SK-N-SH (cell line): Measurements from ENCODE around the gene ZNF101. TPM values are rescaled to one million over a fixed set of nuclear protein-coding genes. Genes with fewer than 3 reads are reported as not detected.
"Not testable (repeated sequence)": the region's sequence is repeated elsewhere in the genome, so short reads cannot be mapped to it uniquely, and the experiment has no call there.

Source experiments
- CTCF ChIA-PET: fragments of 300-600, 350-600 bp; formaldehyde crosslinking; extraction: SDS; loops from one replicate; lab custom pipeline; 2021; lab: Yijun Ruan, JAX
- POLR2A ChIA-PET: fragments of 350-600 bp; sonication (Branson Sonifier 250); formaldehyde crosslinking; extraction: SDS; loops from one replicate; lab custom pipeline; 2020; ENCODE audit warnings: antibody characterized with exemption, inconsistent platforms; lab: Yijun Ruan, JAX
- DNase-seq: peaks from one replicate; pipeline ENCODE4 v3.0.0; 2012
- H2AFZ ChIP-seq: fragments of 200-600 bp; sonication (generic); 2 replicates; pipeline ENCODE4 v1.8.1; 2016; ENCODE audit warnings: antibody characterized with exemption, mild to moderate bottlenecking, low read depth
- H3F3A ChIP-seq: fragments of 200-600 bp; sonication (generic); replicated peaks from 2 replicates; pipeline ENCODE3; 2016; ENCODE audit warnings: antibody characterized with exemption, mild to moderate bottlenecking; ENCODE audit not compliant: insufficient read depth
- H3K27ac ChIP-seq, 2 experiments: fragments of 200-500 bp in 1 of 2; fragments of 200-600 bp in 1 of 2; sonication (Bioruptor generic) in 1 of 2; sonication (generic), shearing (Covaris generic) in 1 of 2; 2 replicates each; pipeline versions ENCODE4 v1.5.1 to v1.6.1; 2014 to 2016; ENCODE audit warnings: low read depth in 2 of 2, inconsistent platforms in 1 of 2, low read length in 1 of 2, mild to moderate bottlenecking in 1 of 2, mixed read lengths in 1 of 2
- H3K27me3 ChIP-seq: fragments of 200-600 bp; sonication (generic), shearing (Covaris generic); 2 replicates; pipeline ENCODE4 v1.6.1; 2016; ENCODE audit warnings: mixed run types; ENCODE audit not compliant: insufficient read depth
- H3K36me3 ChIP-seq, 2 experiments: fragments of 200-500 bp in 1 of 2; fragments of 200-600 bp in 1 of 2; sonication (Bioruptor generic) in 1 of 2; sonication (generic) in 1 of 2; replicated peaks in 1 of 2; 2 replicates each; pipeline versions ENCODE3 to v1.5.1; 2014 to 2016; ENCODE audit warnings: low read length in 1 of 2, mild to moderate bottlenecking in 1 of 2; ENCODE audit not compliant: insufficient read depth in 2 of 2, control insufficient read depth in 1 of 2
- H3K4me1 ChIP-seq, 2 experiments: fragments of 200-500 bp in 1 of 2; fragments of 200-600 bp in 1 of 2; sonication (Bioruptor generic) in 1 of 2; sonication (generic), shearing (Covaris generic) in 1 of 2; 2 replicates each; pipeline versions ENCODE4 v1.5.1 to v1.6.1; 2014 to 2016; ENCODE audit warnings: low read depth in 1 of 2, low read length in 1 of 2, mixed run types in 1 of 2; ENCODE audit not compliant: insufficient read depth in 2 of 2, control insufficient read depth in 1 of 2
- H3K4me2 ChIP-seq: fragments of 200-600 bp; sonication (generic), shearing (Covaris generic); 2 replicates; pipeline ENCODE4 v1.6.1; 2017; ENCODE audit warnings: mixed run types
- H3K4me3 ChIP-seq, 2 experiments: fragments of 200-500 bp in 1 of 2; fragments of 200-600 bp in 1 of 2; sonication (Bioruptor generic) in 1 of 2; sonication (generic), shearing (Covaris generic) in 1 of 2; 2 replicates each; pipeline versions ENCODE4 v1.5.1 to v1.8.1; 2014 to 2016; ENCODE audit warnings: low read depth in 2 of 2, inconsistent platforms in 1 of 2, low read length in 1 of 2, mild to moderate bottlenecking in 1 of 2, mixed read lengths in 1 of 2, moderate library complexity in 1 of 2
- H3K79me2 ChIP-seq: fragments of 200-600 bp; sonication (generic); 2 replicates; pipeline ENCODE4 v1.8.1; 2017; ENCODE audit warnings: mild to moderate bottlenecking; ENCODE audit not compliant: insufficient read depth
- H3K9ac ChIP-seq: fragments of 200-600 bp; sonication (generic); 2 replicates; pipeline ENCODE4 v1.6.1; 2017; ENCODE audit warnings: mixed run types
- H3K9me2 ChIP-seq: fragments of 200-600 bp; sonication (generic); 2 replicates; pipeline ENCODE4 v1.6.1; 2017; ENCODE audit warnings: mixed run types
- H3K9me3 ChIP-seq: fragments of 200-600 bp; sonication (generic); 2 replicates; pipeline ENCODE4 v1.6.1; 2017; ENCODE audit warnings: mixed run types, mild to moderate bottlenecking, moderate library complexity
- H4K20me1 ChIP-seq: fragments of 200-600 bp; sonication (generic); 2 replicates; pipeline ENCODE4 v1.6.1; 2017; ENCODE audit warnings: mild to moderate bottlenecking, mixed run types; ENCODE audit not compliant: insufficient read depth
- FOSL2 ChIP-seq: IDR thresholded peaks from 2 replicates; pipeline ENCODE4 v1.4.0; 2012; ENCODE audit warnings: low read depth, mild to moderate bottlenecking, moderate library complexity, borderline replicate concordance
- FOXJ3 ChIP-seq: sonication (generic); formaldehyde crosslinking; IDR thresholded peaks from 2 replicates; pipeline ENCODE4 v1.5.1; 2020; ENCODE audit warnings: mild to moderate bottlenecking, missing genetic modification reagents
- GATA2 ChIP-seq: sonication (generic); formaldehyde crosslinking; IDR thresholded peaks from 2 replicates; pipeline ENCODE4 v1.5.0; 2020; ENCODE audit warnings: mild to moderate bottlenecking, missing genetic modification reagents
- JUND ChIP-seq: IDR thresholded peaks from 2 replicates; pipeline ENCODE4 v1.4.0; 2012
- MEF2A ChIP-seq: IDR thresholded peaks from 2 replicates; pipeline ENCODE4 v1.4.0; 2012; ENCODE audit warnings: low read depth, borderline replicate concordance
- MXI1 ChIP-seq: IDR thresholded peaks from 2 replicates; pipeline ENCODE4 v1.6.1; 2012; ENCODE audit warnings: mild to moderate bottlenecking, low read depth, low read length, improper control_type of control experiment
- NRF1 ChIP-seq: IDR thresholded peaks from 2 replicates; pipeline ENCODE4 v1.6.1; 2012; ENCODE audit warnings: low read depth, mild to moderate bottlenecking, low read length
- RAD21 ChIP-seq: IDR thresholded peaks from 2 replicates; pipeline ENCODE4 v1.6.1; 2012; ENCODE audit warnings: mild to moderate bottlenecking, low read length
- RCOR1 ChIP-seq: fragments of 150-350 bp; IDR thresholded peaks from 2 replicates; pipeline ENCODE4 v1.6.1; 2017; ENCODE audit warnings: antibody characterized with exemption, low read length
- RFX5 ChIP-seq: IDR thresholded peaks from 2 replicates; pipeline ENCODE4 v1.6.1; 2012; ENCODE audit warnings: mild to moderate bottlenecking, improper control_type of control experiment, low read length
- SMC3 ChIP-seq: IDR thresholded peaks from 2 replicates; pipeline ENCODE4 v1.6.1; 2012; ENCODE audit warnings: low read depth, low read length, improper control_type of control experiment
- YY1 ChIP-seq: IDR thresholded peaks from 2 replicates; pipeline ENCODE4 v1.4.0; 2012; ENCODE audit warnings: low read depth, mild to moderate bottlenecking
- WGBS: methylation state at CpG from one replicate; pipeline ENCODE4 v1.1.6; 2017; ENCODE audit warnings: low lambda C conversion rate; 5-methylcytosine and 5-hydroxymethylcytosine counted together
- polyA plus RNA-seq, 3 experiments: library from polyadenylated mRNA; depleted of rRNA; stranded (reverse); fragments of >200 nt; gene quantifications; 2 replicates each; pipeline ENCODE4 v1.2.3, GENCODE V29; 2012
- TF ChIP-seq, protein P1 (sequence below): IDR thresholded peaks from 2 replicates; pipeline ENCODE4 v1.4.0; 2012; ENCODE audit warnings: low read depth, borderline replicate concordance
- TF ChIP-seq, protein P2 (sequence below): IDR thresholded peaks from 2 replicates; pipeline ENCODE4 v1.4.0; 2012; ENCODE audit warnings: low read depth, borderline replicate concordance
- TF ChIP-seq, protein P3 (sequence below): IDR thresholded peaks from 2 replicates; pipeline ENCODE4 v1.4.0; 2012; ENCODE audit warnings: low read depth

ZNF101 gene
- polyA plus RNA-seq, 1 of the 3 experiments (the other 2 are of a cell fraction) = 2.4 TPM

DNA sequence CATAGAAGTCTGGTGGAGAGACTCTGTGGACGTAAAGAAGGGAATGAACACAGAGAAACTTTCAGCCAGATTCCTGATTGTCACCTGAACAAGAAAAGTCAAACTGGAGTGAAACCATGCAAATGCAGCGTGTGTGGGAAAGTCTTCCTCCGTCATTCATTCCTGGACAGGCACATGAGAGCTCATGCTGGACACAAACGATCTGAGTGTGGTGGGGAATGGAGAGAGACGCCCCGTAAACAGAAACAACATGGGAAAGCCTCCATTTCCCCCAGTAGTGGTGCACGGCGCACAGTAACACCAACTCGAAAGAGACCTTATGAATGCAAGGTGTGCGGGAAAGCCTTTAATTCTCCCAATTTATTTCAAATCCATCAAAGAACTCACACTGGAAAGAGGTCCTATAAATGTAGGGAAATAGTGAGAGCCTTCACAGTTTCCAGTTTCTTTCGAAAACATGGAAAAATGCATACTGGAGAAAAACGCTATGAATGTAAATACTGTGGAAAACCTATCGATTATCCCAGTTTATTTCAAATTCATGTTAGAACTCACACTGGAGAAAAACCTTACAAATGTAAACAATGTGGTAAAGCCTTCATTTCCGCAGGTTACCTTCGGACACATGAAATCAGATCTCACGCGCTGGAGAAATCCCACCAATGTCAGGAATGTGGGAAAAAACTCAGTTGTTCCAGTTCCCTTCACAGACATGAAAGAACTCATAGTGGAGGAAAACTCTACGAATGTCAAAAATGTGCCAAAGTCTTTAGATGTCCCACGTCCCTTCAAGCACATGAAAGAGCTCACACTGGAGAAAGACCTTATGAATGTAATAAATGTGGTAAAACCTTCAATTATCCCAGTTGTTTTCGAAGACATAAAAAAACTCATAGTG, 10.8 kb downstream of the ZNF101 start:
- H3K4me3 ChIP-seq = no peak overlapping the region
- POLR2A ChIA-PET = no interaction called here
- CTCF ChIA-PET = no interaction called here
- no peak overlapping the region for H3K9ac ChIP-seq
- no peak overlapping the region for H3K27ac ChIP-seq
- peaks cover 16 to 54% of the 10 kb centered on the region in 2 experiments for H3K36me3 ChIP-seq
- WGBS = 93% methylated on average over 20 of the region's 20 CpGs
- TF ChIP-seq YY1 (no peak), RCOR1 (no peak), FOXJ3 (CRISPR knock-in tag) (no peak), GATA2 (CRISPR knock-in tag) (no peak), FOSL2 (no peak), NRF1 (no peak), MEF2A (no peak), JUND (no peak), RAD21 (no peak), MXI1 (no peak), RFX5 (no peak), SMC3 (no peak)
- TF ChIP-seq, protein P1, sequence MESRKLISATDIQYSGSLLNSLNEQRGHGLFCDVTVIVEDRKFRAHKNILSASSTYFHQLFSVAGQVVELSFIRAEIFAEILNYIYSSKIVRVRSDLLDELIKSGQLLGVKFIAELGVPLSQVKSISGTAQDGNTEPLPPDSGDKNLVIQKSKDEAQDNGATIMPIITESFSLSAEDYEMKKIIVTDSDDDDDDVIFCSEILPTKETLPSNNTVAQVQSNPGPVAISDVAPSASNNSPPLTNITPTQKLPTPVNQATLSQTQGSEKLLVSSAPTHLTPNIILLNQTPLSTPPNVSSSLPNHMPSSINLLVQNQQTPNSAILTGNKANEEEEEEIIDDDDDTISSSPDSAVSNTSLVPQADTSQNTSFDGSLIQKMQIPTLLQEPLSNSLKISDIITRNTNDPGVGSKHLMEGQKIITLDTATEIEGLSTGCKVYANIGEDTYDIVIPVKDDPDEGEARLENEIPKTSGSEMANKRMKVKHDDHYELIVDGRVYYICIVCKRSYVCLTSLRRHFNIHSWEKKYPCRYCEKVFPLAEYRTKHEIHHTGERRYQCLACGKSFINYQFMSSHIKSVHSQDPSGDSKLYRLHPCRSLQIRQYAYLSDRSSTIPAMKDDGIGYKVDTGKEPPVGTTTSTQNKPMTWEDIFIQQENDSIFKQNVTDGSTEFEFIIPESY = no peak
- TF ChIP-seq, protein P2, sequence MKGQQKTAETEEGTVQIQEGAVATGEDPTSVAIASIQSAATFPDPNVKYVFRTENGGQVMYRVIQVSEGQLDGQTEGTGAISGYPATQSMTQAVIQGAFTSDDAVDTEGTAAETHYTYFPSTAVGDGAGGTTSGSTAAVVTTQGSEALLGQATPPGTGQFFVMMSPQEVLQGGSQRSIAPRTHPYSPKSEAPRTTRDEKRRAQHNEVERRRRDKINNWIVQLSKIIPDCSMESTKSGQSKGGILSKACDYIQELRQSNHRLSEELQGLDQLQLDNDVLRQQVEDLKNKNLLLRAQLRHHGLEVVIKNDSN = no peak
- TF ChIP-seq, protein P3, sequence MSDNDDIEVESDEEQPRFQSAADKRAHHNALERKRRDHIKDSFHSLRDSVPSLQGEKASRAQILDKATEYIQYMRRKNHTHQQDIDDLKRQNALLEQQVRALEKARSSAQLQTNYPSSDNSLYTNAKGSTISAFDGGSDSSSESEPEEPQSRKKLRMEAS = no peak
- TF ChIP-seq, all 33 proteins: peak for 0
- Histone ChIP-seq H3K9me2 (no peaks in the 10 kb centered on the region), H3K27me3 (no peaks in the 10 kb centered on the region), H3K4me2 (no peak overlapping the region), H3K9me3 (peaks cover 7% of the 10 kb centered on the region), H3F3A (peaks cover 3% of the 10 kb centered on the region), H4K20me1 (no peaks in the 10 kb centered on the region), H3K79me2 (peaks cover 16% of the 10 kb centered on the region), H3K4me1 (no peaks in the 10 kb centered on the region), H2AFZ (no peak overlapping the region)
- no peak for DNase-seq

DNA sequence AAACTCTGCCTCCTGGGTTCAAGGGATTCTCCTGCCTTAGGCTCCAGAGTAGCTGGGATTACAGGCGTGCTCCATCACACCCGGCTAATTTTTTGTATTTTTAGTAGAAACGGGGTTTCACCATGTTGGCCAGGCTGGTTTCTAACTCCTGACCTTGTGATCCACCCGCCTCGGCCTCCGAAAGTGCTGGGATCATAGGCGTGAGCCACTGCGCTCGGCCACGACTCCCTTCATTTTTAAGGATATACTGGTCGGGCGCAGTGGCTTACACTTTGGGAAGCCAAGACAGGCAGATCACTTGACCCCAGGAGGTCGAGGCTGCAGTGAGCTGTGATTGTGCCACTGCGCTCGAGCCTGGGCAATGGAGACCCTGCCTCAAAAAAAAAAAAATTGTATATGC, 17.5 kb downstream of the ZNF101 start:
- H4K20me1 ChIP-seq, DNase-seq, H3K36me3 ChIP-seq, H2AFZ ChIP-seq, H3K9me2 ChIP-seq, POLR2A ChIA-PET, H3K4me3 ChIP-seq, H3K27ac ChIP-seq, H3K4me1 ChIP-seq, H3K9me3 ChIP-seq, H3K4me2 ChIP-seq, H3K27me3 ChIP-seq, H3K9ac ChIP-seq, H3F3A ChIP-seq, H3K79me2 ChIP-seq: not testable (repeated sequence)
- CTCF ChIA-PET = interaction anchor here (0.9 kb wide), 1 partner anchor 272 kb away, joined by 3 read pairs; no protein-coding TSS in a partner anchor
- 91% methylated on average over 15 of the region's 15 CpGs for WGBS
